Stimulated activated CD4-positive, alpha-beta T cell treated with anti-CD3 and anti-CD28 coated beads, Interleukin-12 subunit alpha, Interleukin-12 subunit beta, amount 100 ng/mL, for 48 hours (primary cell): ENCODE results near the gene FCRL2.

Experiments used
- DNase-seq, 3 donors: peaks; one replicate each; pipeline ENCODE4 v3.0.0-alpha.2; 2020; ENCODE audit warnings: low read depth in 2 of 3, low spot score in 1 of 3

Gene FCRL2, protein sequence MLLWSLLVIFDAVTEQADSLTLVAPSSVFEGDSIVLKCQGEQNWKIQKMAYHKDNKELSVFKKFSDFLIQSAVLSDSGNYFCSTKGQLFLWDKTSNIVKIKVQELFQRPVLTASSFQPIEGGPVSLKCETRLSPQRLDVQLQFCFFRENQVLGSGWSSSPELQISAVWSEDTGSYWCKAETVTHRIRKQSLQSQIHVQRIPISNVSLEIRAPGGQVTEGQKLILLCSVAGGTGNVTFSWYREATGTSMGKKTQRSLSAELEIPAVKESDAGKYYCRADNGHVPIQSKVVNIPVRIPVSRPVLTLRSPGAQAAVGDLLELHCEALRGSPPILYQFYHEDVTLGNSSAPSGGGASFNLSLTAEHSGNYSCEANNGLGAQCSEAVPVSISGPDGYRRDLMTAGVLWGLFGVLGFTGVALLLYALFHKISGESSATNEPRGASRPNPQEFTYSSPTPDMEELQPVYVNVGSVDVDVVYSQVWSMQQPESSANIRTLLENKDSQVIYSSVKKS

DNA sequence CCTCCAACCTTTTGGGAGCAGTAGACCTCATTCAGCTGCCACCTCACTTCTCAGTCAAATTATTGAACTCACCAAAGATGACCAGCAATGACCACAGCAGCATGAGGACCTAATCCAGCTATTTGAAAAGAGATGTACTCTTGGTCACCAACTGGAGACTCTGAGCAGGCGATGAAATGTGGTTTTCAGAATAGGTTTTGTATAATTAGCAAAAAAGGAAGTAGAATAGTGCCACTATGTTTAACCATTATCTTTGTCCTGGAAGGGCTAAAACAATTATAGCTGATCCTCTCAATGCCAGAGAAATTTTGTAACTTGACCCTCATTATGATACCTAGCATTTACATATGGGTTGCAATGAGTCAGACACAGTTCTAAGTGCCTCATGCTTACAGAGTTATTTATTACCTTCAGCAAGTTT lies at the start of gene FCRL2:
Gene FCRL2 (minus strand): TSS at position 162 of the 421 bp plus-strand sequence. CDS start 59 bp downstream, at position 103.
- DNase-seq: no peak

- no peak for DNase-seq
Measured at GRCh38 chr1:157820299-157820698, 43.4 kb upstream of the FCRL2 start.

GRCh38 chr1:157819896-157820295 lies 43.0 kb upstream of the FCRL2 start, which contains the start of gene FCRL1:
Gene FCRL1 (minus strand): TSS chr1:157820120. CDS start chr1:157820037, 83 bp downstream.
- DNase-seq: no peak

DNA sequence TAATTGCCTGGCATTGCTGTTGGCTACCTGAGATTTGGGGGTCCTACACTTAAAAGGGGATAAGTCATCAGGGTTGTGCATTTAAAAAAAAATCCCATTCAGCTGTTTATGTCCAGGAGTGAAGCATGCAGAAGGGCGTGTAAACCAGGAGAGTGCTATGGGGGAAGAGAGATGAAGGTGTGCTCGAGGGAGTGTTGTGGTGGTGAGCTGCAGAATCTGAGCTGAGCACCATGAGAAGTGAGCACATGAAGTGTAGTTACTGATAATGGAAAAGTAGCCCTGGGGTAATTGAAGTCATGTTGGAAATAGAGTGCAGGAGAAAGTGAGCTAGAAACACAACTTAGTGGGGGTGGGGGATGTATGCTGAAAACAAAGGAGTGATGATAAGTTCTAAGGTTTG lies 42.3 kb upstream of the FCRL2 start:
- DNase-seq: no peak

DNA sequence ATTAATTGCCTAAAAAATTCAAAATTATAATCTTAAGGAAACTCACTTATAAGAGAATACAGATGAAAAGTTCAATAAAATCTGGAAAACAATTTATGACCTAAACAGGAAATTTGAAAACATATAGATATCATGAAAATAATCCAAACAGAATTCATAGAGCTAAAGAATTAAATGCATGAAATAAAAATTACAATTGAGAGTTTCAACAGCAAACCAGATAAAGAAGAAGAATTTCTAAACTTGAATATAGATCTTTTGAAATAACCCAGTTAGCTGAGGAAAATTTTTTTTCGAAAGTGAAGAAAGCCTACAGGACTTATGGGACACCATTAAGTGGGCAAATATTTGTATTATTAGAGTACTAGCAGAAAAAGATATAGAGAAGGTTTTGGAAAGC lies 36.3 kb upstream of the FCRL2 start:
- no peak for DNase-seq

GRCh38 chr1:157806431-157807149 lies 29.7 kb upstream of the FCRL2 start:
- no peak for DNase-seq

DNA sequence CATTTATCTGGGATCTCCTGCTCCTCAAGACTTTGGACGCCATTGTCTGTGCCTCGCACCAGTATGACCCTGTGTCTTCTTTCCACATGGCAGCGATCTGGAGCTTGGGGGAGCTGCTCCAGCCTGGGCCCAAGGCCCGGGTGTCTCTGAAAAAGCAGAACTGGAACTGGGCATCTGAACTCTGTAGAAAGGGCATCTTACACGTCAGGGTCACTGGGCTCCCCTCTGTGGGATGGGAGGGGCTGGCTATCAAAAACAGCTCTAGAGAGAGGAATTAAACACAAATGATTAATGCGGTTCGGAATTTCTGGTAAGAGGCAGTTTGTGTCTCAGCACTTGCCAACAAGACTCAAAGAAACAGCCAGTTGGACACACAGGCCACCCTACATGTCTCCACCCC lies 26.9 kb upstream of the FCRL2 start:
- no peak for DNase-seq

DNA sequence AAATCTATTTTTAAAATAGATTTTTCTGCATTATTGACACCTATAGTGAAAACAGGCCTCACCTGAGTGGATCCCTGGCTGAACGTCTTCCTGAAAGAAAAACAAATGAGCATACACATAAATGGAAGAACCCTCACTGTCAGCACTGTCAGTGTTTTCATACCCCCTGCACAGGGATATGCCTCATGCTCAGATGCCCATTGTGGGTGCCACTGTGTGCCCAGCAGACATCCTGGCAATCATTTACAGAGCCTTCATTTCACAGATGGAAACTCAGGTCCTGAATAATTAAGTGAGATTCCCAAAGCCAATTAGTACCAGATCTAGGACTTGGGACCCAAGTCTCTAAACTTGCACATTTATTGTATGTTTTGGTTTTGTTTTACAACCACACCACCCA lies 23.1 kb upstream of the FCRL2 start:
- DNase-seq: no peak

- no peak for DNase-seq
Measured at GRCh38 chr1:157798211-157798610, 21.3 kb upstream of the FCRL2 start.

DNA sequence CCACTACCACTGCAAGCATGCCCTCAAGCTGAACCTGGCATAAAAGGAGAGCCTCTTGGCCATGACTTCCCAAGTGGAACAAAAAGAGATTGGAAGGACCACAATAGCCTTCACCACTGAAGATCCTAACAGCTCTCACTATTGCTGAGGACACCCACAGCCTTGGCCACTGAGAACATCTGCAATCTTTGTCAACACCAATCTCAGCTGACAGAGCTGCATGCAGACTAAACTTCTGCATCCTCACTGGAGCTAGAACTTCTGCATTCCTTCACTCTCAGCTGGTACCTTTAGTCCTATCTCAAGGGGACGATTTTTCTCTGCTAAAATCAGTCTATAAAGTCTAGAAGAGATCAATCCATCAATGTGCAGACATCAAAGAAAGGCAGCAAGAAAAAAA lies 8.3 kb upstream of the FCRL2 start:
- no peak for DNase-seq

GRCh38 chr1:157784801-157785200 lies 7.9 kb upstream of the FCRL2 start:
- DNase-seq: no peak

- no peak for DNase-seq
Measured at GRCh38 chr1:157782931-157783330, 6.0 kb upstream of the FCRL2 start.

DNA sequence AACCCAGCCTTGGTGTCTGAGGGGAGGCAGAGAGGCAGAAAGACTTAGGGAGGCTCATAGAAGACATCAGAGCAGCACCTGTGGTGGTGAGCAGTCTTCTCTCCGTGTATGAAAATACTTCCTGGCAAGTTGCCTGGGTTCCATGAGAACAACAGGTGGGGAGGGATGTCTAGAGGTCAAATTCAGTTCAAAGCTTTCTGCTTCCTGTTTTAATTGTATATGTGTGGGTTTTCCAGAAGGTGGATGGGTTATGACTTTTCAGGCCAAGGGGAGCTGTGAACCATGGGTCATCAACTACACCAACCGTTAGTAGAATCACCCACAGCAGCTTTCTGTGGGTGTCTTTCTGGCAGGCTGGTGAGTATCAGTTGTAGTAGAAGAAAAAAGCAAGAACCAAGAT lies 4.1 kb upstream of the FCRL2 start:
- no peak for DNase-seq

DNA sequence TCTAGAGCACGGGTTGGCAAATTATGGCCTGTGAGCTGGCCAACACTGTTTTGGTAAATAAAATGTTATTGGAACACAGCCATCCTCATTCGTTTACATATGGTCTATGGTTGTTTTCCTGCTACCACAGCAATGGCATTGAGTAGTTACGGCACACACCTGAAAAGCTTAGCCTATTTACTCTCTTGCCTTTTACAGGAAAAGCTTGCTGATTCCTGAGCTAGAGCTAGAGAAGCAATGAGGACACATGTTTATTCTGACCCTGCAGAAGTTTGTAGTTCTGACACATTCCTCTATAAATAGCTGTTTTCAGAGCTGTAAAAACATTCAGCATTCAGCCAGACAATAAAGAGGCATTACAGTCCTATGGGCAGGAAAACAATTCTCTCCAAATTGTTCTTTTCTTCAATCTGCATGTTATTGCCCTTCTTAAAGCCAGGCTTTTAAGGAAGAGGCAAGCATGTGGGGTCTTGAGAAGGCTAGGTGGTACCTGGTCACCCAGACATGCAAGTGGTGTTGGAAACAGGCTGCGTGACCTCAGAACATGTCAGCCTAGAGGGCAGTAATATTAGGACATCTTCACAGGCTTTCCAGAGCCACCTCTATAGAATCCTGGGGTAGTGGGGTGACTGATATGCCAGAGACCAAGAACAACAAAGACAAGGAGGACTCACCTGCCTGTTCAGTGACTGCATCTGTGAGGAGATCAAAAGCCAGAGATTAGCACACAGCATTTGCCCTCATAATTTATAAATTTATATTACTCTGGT lies 1.6 kb downstream of the FCRL2 start:
- no peak for DNase-seq

GRCh38 chr1:157774412-157774811 lies 2.5 kb downstream of the FCRL2 start:
- no peak for DNase-seq

GRCh38 chr1:157773493-157774350 lies 3.2 kb downstream of the FCRL2 start:
- DNase-seq: no peak

DNA sequence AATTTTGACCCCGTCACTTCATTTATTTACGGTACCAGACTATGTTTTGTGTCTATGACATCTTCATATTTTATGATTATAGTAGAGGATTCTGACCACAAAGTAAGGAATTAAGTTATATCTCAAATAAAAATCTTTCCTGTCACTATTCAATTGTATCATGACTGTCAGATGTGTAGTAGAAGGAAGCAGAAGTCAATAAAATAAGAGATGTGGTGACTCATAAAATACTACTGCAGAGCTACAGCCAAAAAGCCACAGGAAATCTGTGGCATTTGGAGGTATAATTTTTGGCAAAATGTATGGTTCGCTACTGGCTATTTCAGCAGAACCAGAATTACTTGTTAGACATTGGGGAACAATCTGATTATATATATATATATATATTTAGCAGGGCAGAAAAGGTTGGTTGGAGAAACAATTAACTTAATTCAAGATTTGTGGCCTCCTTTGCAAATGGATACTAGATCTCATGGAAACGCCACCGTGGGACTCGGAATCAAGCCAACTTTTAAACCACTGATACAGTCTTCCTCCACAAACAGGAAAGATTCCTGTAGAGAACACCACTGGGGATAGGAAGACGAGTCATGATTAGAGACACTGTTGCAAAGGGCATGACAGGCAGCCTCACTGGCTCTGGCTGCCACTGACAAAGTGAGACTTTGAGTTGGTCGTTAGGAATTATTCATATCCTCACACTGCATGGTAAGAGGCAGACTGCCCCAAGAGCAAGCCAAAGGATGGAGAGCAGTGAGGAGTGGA lies 5.1 kb downstream of the FCRL2 start:
- DNase-seq: no peak

GRCh38 chr1:157770442-157771043 lies 6.4 kb downstream of the FCRL2 start:
- no peak for DNase-seq

DNA sequence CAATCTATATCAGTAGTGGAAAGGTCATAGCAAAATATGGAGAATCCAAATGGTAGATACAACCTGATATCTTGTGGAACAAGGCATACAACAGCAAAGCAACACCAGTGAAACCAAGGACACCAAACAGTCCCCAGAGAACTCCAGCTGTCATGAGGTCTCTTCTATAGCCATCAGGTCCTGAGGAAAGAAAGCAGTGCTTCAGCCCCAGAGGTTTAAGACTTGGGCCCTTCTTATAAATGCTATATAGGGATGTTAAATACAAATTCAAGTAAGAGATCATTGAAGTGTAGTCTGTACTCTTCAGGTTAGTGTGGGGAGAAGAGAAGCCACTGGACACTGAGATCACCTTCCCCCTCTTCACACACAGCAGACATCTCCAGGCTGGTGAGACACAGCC lies 10.1 kb downstream of the FCRL2 start:
- no peak for DNase-seq
